Measurements from ENCODE around the gene UBA7. TPM values are rescaled to one million over a fixed set of nuclear protein-coding genes. Genes with fewer than 3 reads are reported as not detected.

The UBA7 gene
- polyA plus RNA-seq, 1 of the 3 experiments (the other 2 are of a cell fraction), result 22.6 TPM

GRCh38 chr3:49791571-49791970 is 22.2 kb downstream of the UBA7 start:
- Histone ChIP-seq H3K4me1 (ENCODE audit: control insufficient read depth in 1 of 2, insufficient read depth in 2 of 2, low read depth in 1 of 2, low read length in 1 of 2) (peaks cover 0 to 6% of the 10 kb centered on the region in 2 experiments; a peak in 1 of 4 replicates), H3K27ac (ENCODE audit: low read depth in 2 of 2, low read length in 1 of 2) (no peak overlapping the region), H2AFZ (ENCODE audit: low read depth) (no peak overlapping the region), H3K27me3 (ENCODE audit: insufficient read depth) (no peaks in the 10 kb centered on the region), H3K9me2 (no peaks in the 10 kb centered on the region), H3F3A (replicated peaks; ENCODE audit: insufficient read depth) (no peaks in the 10 kb centered on the region), H3K4me3 (ENCODE audit: low read depth in 2 of 2, low read length in 1 of 2) (no peak overlapping the region), H3K4me2 (no peak overlapping the region), H3K9me3 (no peaks in the 10 kb centered on the region), H3K36me3 (replicated peaks in 1 of 2; ENCODE audit: control insufficient read depth in 1 of 2, insufficient read depth in 2 of 2, low read length in 1 of 2) (no peaks in the 10 kb centered on the region), H3K79me2 (ENCODE audit: insufficient read depth) (no peaks in the 10 kb centered on the region), H3K9ac (no peak overlapping the region), H4K20me1 (ENCODE audit: insufficient read depth) (no peaks in the 10 kb centered on the region)
- TF ChIP-seq GATA2 (CRISPR knock-in tag; IDR thresholded peaks at IDR 0.05) (no peak), RXRA (IDR thresholded peaks at IDR 0.05; ENCODE audit: borderline replicate concordance, low read depth) (no peak), MXI1 (IDR thresholded peaks at IDR 0.05; ENCODE audit: low read depth, low read length) (no peak), ELF1 (IDR thresholded peaks at IDR 0.05) (no peak), NRF1 (IDR thresholded peaks at IDR 0.05; ENCODE audit: low read depth, low read length) (no peak)
- WGBS (ENCODE audit: low lambda C conversion rate), result 75% methylated on average over 4 of the region's 4 CpGs
- CTCF ChIA-PET, result interaction anchor here (2.7 kb wide), 1 partner anchor 11 kb away, joined by 10 read pairs; the partner anchor contains the start of gene INKA1
- DNase-seq, result peak; percentile 10
- POLR2A ChIA-PET, result no interaction called here

GRCh38 chr3:49790626-49791411 is 22.9 kb downstream of the UBA7 start:
- peaks cover 0 to 6% of the 10 kb centered on the region in 2 experiments; a peak in 1 of 4 replicates for H3K4me1 ChIP-seq (ENCODE audit: control insufficient read depth in 1 of 2, insufficient read depth in 2 of 2, low read depth in 1 of 2, low read length in 1 of 2)
- H2AFZ ChIP-seq (ENCODE audit: low read depth), result no peak overlapping the region
- H3K79me2 ChIP-seq (ENCODE audit: insufficient read depth), result peaks cover 5% of the 10 kb centered on the region
- ChIA-PET POLR2A (no interaction called here), CTCF (interaction anchor here (1.5 to 2.7 kb wide), 2 partner anchors 12 to 48 kb away, joined by 4 to 10 read pairs; partner anchors contain the start of gene INKA1)
- TF ChIP-seq MXI1 (IDR thresholded peaks at IDR 0.05; ENCODE audit: low read depth, low read length) (no peak), PBX3 (IDR thresholded peaks at IDR 0.05) (peak; percentile 62), RCOR1 (IDR thresholded peaks at IDR 0.05; ENCODE audit: low read length) (no peak), FOXJ3 (CRISPR knock-in tag; IDR thresholded peaks at IDR 0.05) (no peak), YY1 (IDR thresholded peaks at IDR 0.05; ENCODE audit: low read depth) (no peak), TCF12 (IDR thresholded peaks at IDR 0.05) (no peak)
- no peak overlapping the region for H3K9ac ChIP-seq
- no peaks in the 10 kb centered on the region for H3F3A ChIP-seq (replicated peaks; ENCODE audit: insufficient read depth)
- no peaks in the 10 kb centered on the region for H3K9me3 ChIP-seq
- H3K4me3 ChIP-seq (ENCODE audit: low read depth in 2 of 2, low read length in 1 of 2), result no peak overlapping the region
- no peak overlapping the region for H3K4me2 ChIP-seq
- 62% methylated on average over 9 of the region's 9 CpGs for WGBS (ENCODE audit: low lambda C conversion rate)
- no peaks in the 10 kb centered on the region for H3K27me3 ChIP-seq (ENCODE audit: insufficient read depth)
- no peak overlapping the region for H3K27ac ChIP-seq (ENCODE audit: low read depth in 2 of 2, low read length in 1 of 2)
- no peaks in the 10 kb centered on the region for H3K36me3 ChIP-seq (replicated peaks in 1 of 2; ENCODE audit: control insufficient read depth in 1 of 2, insufficient read depth in 2 of 2, low read length in 1 of 2)
- H4K20me1 ChIP-seq (ENCODE audit: insufficient read depth), result no peaks in the 10 kb centered on the region
- peak; percentile 41 for DNase-seq
- H3K9me2 ChIP-seq, result no peaks in the 10 kb centered on the region

- no peak overlapping the region for H3K4me2 ChIP-seq
- H3K9me3 ChIP-seq, result no peaks in the 10 kb centered on the region
- no peaks in the 10 kb centered on the region for H4K20me1 ChIP-seq (ENCODE audit: insufficient read depth)
- H3K27ac ChIP-seq (ENCODE audit: low read depth in 2 of 2, low read length in 1 of 2), result no peak overlapping the region
- H3K36me3 ChIP-seq (replicated peaks in 1 of 2; ENCODE audit: control insufficient read depth in 1 of 2, insufficient read depth in 2 of 2, low read length in 1 of 2), result peaks cover 0 to 16% of the 10 kb centered on the region in 2 experiments
- no peak overlapping the region for H2AFZ ChIP-seq (ENCODE audit: low read depth)
- no peaks in the 10 kb centered on the region for H3K27me3 ChIP-seq (ENCODE audit: insufficient read depth)
- H3K4me3 ChIP-seq (ENCODE audit: low read depth in 2 of 2, low read length in 1 of 2), result no peak overlapping the region
- CTCF ChIA-PET, result interaction anchor here (0.7 to 3.3 kb wide), 2 partner anchors 14 to 52 kb away, joined by 3 to 23 read pairs; partner anchors contain the start of gene INKA1
- peaks cover 5 to 6% of the 10 kb centered on the region in 2 experiments; a peak in 1 of 4 replicates for H3K4me1 ChIP-seq (ENCODE audit: control insufficient read depth in 1 of 2, insufficient read depth in 2 of 2, low read depth in 1 of 2, low read length in 1 of 2)
- peaks cover 33% of the 10 kb centered on the region for H3K79me2 ChIP-seq (ENCODE audit: insufficient read depth)
- no peaks in the 10 kb centered on the region for H3F3A ChIP-seq (replicated peaks; ENCODE audit: insufficient read depth)
- WGBS (ENCODE audit: low lambda C conversion rate), result 92% methylated on average over 2 of the region's 2 CpGs
- H3K9me2 ChIP-seq, result no peaks in the 10 kb centered on the region
- POLR2A ChIA-PET, result no interaction called here
- no peak overlapping the region for H3K9ac ChIP-seq
- DNase-seq, result no peak
- TF ChIP-seq, protein P1, sequence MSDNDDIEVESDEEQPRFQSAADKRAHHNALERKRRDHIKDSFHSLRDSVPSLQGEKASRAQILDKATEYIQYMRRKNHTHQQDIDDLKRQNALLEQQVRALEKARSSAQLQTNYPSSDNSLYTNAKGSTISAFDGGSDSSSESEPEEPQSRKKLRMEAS (IDR thresholded peaks at IDR 0.05; ENCODE audit: low read depth), result no peak
- TF ChIP-seq EP300 (IDR thresholded peaks at IDR 0.05; ENCODE audit: borderline replicate concordance in 1 of 2, low read depth in 1 of 2, low read length in 1 of 2), result no peak
- no peak for TF ChIP-seq CHD2 (IDR thresholded peaks at IDR 0.05; ENCODE audit: low read length, partially characterized antibody)
- no peak for TF ChIP-seq RCOR1 (IDR thresholded peaks at IDR 0.05; ENCODE audit: low read length)
- no peak for TF ChIP-seq GATA2 (CRISPR knock-in tag; IDR thresholded peaks at IDR 0.05)
- no peak for TF ChIP-seq FOSL2 (IDR thresholded peaks at IDR 0.05; ENCODE audit: borderline replicate concordance, low read depth)
- TF ChIP-seq TAF1 (IDR thresholded peaks at IDR 0.05; ENCODE audit: borderline replicate concordance, low read depth, low read length), result no peak
- TF ChIP-seq REST (IDR thresholded peaks at IDR 0.05; ENCODE audit: low read depth, low read length), result no peak
These were observed 25.7 kb downstream of the UBA7 start for GRCh38 chr3:49788056-49788455.

Measured in SK-N-SH (cell line).